Fibroblast of skin of left biceps (primary cell): ENCODE results near the gene SEPTIN8.

Experiments used
- DNase-seq, 2 experiments: peaks; one replicate each; pipeline ENCODE4 v3.0.0-alpha.2; 2013; ENCODE audit warnings: low read depth in 2 of 2

Gene SEPTIN8

DNA sequence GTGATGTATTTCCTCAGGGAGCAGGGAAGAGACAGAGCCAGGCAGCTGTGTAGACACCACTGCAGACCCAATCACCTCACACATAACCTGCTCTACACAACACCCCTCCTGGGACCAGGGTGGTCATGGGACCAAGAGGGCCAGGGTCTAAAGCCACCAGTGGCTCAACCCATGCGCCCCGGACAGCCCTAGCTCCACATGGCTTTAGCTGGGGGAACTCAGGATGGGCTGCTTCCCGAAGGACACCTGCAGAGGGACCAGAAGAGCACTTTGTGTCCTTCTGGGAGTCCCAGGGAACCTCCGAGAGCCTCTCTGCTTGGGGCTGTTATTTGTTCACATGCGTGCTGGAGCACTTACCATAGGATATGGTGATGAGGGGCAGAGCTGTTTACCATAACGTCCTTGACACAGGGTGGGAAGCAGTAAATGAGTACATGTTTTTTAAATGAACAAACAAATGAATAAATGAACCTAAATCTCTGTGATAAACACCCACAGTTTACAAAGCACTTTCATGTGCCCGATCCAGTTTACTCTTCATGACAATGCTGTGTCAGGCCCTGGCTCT is 12.3 kb downstream of the SEPTIN8 start:
- no peak for DNase-seq

DNA sequence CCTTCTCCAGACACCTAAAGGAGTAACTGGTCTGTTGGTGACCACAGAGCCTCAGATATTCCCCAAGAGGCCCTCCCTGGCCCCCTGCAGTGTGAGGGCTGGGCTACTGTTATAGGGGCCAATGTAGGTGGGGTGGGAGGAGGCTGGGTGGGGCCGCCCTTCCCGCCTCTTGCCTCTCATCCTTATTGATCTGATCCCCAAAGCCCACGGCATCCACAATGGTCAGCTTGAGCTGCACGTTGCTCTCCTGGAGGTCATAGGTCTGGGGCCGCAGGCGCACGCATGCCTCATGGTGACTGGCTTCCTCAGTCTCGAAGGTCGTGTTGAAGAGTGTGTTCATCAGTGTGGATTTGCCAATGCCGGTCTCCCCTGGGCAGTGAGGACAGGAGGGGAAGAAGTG is 13.0 kb downstream of the SEPTIN8 start:
- no peak for DNase-seq

DNA sequence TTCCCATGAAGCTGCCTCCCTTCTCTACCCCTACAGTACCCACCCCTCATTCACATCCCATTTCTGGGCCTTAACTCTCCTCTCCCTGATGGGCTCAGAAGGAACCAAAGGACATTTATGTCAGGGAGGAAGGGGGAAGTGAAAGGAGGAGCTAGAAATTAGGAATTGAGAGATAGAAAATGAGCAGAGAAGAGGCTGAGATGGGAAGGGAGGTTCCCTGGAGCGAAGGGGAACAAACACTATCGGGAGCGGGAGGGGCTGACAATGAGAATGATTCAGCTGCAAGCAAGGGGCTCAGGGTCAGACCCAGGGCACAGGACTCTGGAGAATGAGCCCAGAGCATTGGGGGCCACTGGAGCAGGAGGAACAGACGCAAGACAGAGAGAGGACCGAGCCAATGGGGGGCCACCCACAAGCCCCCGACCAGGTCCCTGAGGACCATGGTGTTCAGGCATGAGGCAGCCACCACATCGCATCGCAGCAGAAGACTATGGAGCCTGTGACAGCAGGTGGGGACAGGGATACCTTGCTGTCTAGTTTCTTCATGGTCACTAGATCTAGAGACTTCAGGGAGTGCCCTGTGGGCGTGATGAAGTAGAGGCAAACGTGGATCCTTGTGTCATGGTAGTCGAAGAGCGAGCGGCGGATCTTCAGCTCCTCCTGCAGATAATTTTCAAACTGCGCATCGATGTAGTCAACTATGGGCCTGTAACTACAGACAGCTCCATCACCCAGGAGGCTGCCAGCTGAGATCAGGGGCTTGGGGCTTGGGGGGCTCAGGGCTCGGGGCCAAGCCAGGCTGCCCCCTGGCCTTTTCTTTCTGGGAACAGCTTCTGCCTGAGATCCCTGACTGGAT is 13.6 kb downstream of the SEPTIN8 start:
- no peak for DNase-seq

DNA sequence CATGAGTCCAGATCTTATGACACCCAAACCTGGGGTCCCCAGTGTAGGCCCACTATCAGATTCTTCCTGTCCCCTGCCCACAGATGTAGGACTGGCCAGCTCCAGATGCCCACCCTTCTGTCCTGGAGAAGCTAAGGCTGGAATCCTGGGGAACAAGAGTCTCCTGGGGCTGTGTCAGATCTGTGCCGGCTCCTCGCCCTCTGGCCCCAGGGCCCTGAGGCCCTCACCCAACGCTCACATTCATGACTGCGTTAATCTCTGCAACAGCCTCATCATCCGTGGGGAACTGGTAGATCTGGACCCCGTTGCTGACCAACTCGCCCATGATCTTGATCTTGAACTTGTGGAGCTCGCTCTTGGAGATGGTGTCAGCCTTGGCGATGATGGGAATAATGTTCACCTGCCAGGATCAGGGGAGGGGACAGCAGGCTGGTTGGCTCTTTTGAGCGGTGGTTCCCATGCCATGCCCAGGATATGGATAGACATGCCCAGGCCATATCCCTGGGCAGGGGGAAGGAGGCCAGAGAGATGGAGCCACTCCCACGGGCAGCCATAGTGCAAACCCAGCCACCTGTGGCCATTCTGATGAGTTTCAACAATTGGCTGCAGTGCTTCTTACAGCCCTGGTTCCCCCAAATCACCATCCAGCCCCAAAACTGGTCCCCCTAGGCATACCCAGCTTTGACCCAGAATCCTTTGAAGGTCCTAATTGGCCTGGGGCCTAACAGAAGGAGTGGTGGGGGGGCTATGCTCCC is 14.6 kb downstream of the SEPTIN8 start:
- DNase-seq, result no peak

DNA sequence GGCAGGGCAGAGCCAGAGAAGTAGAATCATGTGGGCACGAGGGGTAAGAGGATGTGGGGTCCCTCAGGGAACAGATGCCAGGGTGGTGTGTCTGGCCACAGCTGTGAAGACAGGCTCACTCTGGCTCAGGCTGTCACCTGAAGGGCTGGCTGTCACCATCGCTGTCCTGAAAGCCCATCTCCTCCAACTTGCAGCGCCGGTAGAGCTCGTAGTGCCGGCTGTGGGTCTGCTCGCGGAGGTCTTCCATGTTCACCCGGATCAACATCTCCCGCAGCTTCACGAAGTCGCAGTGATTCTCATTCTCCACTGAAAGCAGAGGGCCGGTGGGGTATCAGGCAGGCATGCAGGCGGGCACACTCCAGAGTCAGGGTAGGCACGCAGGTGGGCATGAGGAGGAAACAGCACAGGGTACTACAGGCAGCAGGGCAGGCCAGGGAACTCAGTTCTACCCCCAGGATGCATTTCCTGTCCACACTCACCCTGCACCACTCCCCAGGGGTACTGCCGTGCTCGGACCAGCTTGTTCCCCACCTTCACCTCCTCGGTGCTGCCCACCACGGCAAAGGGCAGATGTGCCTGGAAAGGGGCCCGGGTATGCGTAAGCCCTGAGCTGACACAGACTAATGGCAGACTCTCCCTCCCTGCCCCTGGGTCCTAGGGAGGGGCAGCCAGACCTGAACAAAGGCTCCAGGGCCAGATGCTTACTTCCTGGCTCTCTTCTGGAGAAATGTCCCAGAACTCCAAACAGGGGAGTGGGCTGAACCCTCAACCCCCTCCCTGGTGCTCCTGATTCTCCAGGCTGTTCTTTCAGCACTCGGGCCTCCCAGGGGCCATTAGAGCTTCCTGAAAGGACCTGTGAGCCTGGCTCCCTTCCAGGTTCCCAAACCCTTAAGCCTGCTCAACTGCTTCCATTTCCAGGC is 15.5 kb downstream of the SEPTIN8 start:
- no peak for DNase-seq

DNA sequence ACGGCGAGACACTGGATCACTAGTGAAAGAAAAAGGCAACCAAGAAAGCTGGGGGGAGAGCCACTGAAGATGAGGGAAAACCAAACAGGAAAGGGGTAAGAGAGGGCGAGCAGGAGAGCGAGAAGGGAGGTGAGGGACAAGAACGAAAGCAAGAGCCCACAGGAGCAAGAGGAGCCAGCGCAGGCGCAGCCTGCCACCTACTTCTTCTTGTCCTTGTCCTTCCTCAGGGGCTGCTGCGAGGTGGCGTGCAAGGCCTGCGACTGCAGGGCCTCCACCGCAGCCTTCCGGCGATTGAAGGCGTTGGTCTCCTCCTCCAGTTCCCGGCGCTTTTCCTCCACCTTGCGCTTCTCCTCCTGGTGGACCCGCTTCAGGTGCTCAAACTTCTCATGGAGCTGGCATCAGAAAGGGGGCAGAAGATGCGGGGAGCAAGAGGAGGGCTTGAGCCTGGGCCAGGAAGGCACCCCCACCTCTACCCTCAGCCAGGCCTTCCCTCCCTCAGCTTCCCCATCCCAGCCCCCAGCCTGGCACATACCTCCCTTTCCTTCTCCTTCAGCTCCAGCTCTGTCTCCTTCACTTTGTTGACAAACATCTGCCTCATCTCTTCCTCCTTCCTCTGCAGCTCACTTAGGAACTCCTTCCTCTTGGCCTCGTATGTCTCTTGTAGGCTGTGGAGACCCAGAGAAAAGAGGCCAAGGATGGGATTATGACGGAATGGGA is 16.3 kb downstream of the SEPTIN8 start:
- DNase-seq, result no peak

DNA sequence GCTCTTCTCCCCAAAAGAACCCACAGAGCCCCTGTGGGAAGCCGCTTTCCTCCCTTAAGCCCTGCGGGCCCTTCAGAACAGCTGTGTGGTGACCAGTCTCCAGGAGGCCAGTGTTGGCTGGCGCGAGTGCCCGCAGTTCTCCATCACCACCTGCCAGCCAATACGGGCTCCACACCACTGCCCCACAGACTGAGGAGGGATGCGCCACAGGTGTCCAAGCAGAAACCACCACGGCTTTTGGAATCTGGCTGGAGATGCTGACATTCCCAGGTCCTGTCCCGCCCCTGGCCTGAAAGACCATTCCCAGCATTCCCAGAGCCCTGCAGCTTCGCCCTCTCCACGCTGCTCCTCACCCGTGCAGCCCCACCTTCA is 17.0 kb downstream of the SEPTIN8 start:
- no peak for DNase-seq

DNA sequence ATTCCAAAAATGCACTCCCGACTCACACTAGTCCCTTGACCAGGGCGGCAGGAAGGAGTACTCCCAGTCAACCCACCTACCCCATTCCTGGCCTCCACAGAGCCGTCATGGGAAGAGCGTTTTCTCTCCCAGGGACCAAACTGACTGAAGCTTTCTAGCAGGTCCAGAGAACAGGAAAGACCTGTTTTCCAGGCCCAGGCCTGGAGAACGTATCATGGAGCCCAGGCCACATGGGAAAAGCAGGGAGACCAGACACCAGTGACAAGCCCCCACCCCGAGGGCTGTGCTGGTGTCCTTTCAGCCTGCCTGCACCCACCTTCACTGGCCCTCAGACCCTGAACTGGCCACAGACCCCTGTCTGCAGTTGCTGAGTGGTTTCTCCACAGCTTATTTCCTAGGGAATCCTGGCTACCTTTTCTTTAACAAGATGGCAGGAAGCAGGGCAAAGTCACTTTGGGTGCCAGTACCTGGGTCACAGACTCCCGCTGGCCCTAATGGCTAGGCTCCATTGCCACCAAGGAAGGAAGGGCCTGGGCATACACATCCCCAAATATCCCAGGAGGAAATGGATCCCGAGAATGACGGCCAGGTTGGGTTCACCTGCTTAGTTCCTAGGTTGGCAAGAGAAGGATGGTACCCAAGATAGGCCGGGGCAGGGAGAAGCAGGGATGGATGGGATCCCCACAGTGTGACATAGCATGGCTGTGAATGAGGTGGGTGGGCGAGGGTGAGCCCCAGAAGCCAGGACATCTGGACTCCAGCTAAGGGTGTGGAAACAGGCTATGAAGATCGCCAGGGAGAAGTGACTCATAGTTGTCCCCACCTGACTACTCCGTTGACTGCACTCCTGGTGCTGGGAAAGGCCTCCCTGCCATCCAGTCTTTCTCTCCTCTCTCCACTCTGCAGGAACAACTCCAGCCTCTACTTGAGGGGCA is 17.7 kb downstream of the SEPTIN8 start:
- no peak for DNase-seq

DNA sequence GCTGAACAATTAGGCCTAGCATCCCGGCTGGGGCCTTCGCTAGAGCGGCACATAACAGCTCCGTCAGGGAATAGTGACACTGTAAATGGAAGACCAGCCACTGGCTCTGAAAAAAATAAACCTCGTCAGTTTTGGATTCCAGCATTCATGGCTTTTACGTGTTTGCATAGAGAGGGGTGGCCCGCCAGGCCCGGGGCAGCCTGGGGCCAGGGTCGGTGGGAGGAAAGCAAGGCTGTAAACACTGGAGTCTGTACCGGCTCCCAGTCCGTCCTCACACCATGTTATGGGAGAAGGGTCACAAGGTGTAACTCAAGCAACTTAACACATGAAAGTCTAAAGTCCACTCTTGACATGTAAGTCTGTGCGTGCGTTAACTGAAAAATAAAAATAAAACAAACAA is 18.6 kb downstream of the SEPTIN8 start:
- no peak for DNase-seq

DNA sequence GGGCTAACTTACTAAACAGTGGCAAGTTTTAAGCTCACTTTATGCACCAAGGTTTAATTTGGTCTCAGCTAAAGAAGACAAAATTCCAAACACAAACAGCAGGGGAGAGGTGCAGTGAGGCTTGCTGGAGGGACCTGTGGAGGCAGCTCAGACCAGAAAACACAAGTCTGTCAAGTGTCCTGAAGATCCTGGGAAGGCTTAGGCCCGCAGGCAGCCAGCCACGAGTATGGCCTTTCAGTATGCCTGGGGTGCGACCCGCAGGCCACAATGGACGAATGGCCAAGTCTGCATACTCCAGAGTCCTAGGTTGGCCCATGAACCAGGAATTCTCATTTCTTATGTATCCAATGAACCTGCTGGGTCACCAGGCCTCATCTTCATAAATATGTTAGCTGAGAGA is 20.5 kb downstream of the SEPTIN8 start:
- DNase-seq, result no peak

DNA sequence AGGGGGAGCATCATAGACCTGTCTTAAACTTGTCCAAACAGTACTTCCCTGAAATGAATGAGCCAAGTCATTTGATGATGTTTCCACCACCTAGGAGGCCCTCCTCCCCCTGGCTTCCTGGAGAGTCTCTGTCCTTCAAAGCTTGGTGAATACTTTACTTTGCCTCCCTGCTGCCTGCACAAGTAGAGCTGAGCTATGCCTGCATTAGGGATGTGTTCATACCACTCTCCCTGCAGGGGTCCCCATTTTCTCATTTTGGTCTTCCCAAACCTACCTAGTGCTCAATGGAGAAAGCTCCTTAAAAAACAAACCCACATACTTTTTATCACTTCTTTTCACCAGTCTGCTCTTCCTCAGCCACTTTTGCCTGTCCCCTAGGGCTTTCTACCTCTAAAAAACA is 22.1 kb downstream of the SEPTIN8 start:
- DNase-seq, result no peak

DNA sequence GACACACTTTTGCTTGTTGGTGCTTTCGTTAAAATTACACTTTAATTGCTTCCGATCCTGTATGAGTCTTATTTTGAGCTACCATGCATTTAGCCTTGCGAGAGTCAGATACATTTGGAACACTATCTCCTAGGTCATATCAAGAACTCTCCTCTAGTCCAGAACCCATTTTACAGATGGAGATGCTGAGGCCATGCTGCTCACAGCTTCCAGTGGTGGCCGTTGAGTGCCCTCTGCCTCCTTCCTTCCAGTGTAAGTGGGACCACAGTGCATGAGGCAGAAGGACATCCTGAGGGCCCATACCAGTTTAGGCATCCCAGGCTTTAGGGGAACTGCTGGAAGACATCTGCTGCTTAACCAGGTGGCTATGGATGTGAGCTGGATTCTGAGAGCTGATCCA is 22.9 kb downstream of the SEPTIN8 start:
- no peak for DNase-seq

DNA sequence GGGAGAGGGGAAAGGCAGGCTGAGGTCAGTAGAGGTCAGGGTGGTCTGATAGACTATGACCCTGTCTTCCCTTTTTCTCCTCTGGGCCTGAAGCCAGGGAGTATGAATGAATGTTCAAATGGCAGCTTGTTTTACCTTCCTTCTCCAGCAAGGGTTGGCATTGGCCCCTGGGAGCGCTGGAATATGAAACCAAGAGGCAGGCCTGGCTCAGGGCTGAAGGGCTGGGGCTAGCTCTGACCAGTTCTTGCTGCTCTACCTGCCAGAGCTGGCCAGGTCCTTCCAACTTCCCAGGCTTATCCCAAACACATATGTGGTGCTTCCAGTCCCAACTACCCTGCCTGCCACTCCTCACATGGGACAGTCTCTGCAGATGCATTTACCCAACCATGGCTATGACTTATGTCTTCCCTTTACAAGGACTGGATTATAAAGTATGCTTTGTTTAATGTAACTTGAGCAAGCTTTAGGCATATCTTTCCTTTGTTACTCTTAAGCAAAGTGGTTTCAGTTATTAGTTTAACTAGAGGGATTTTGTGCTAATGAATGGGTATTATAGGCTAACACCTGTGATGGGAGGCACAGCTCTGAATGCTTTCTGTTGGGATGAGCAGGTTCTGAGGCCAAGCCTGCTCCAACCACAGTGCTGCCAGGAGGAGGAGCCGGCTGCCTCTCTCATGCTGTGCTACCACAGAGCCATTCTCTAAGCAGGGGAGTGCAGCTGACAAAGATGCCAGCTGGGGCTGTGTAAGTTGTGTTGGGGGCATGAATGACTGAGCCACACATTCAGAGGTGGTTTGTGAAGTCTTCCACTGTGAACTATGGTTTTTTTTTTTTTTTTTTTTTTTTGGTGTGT is 23.7 kb downstream of the SEPTIN8 start:
- no peak for DNase-seq

DNA sequence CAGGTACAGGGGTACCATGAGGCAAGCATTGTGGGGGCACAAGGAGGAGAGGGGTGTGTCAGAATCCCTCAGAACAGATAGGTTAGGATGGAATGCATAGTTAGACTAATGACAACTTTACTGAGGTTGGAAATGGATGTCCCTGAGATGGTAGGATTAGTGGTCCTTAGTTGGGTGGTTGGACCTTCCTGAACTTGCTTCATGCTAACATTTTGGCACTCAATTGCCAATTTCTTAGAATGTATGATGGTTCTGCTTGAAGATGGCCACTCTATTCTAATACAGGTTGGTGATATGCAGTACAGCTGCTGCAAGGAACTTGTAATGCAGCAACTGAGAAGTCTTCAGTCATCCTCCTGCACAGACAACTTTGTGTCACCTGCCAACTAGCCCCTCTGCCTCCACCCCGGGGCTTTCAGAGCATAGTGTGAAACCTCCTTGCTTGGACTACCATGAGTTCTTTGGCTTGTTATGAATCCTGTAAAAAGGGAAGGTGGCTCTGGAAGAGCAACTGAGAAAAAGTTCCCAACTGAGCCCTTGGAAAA is 24.4 kb downstream of the SEPTIN8 start:
- no peak for DNase-seq

DNA sequence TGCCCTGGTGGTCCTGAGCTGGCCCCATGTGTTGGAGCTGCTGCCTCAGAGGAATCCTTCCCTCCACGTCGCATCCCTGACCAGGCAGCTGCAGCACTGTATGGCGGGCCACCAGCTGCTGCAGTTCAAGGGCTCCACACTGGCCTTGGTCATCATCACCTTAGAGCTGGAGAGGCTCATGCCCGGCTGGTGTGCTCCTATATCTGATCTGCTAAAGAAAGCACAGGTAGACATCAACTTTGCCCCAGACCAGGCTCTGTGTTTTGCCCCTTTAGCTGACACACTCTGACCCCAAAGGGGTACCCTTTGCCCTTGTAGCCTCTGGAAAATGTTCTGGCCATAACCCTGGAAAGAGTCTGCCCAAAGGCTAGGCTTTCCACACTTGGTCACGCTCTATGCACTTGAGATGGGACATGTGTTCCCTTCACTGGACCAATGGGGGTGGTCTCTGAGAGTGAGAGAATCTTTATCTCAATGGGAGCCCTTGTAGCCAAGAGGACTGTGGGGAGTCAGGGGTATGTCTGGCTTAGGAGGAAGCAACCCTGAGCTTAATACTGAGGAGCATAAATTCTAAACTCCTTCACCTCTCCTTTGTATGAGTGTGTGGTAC is 25.0 kb downstream of the SEPTIN8 start:
- DNase-seq, result no peak

DNA sequence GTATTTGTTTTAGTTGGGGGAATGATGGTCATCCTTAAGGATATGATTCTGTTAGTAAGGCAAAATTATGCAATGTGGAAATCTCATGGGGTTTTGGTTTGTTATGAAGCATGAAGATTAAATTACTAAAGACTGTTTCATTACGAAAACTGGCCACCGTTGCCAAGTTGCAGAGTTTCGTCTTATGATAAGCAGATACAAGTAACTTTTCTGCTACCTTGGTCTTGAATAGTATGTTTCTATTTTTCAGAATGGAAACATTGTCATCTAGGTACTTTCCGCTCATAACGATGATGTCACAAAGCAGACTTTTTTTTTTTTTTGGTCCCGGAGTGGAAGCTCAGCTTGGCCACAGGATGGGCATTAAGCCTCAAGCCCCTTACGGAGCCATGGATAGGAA is 25.6 kb downstream of the SEPTIN8 start:
- DNase-seq, result peak; percentile 71 to 76

DNA sequence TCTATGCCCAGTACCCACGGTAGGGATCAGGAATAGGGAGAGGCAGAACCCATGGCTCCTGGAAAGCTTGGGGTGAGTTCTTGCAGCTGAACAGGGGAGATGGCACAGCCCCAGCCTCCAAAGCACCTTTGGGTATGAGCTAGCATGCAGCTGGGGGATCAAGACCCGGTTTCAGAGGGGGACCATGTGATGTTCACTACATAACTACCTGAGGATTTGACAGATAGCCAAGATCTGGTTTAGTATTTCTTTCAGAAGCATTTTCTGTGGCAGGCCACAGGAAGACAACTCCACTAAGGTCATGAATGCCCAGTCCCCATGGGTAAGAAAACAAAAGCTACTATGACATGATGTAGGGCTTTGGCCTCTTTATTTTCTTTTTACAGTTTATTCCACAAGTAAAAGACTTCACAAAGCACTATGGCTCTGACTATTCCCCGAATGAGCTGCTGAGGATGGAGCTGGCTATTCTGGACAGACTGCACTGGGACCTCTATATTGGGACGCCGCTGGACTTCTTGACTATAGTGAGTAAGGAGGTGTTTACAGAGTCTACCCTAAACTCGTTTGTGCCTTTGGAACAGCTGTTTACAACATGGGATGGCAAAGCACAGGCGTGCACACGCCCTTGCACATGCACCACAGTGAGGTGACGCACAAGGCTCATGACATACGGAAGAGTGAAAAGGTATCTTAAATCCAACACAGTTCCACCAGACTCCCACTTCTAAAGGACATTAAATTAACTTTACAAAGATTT is 26.4 kb downstream of the SEPTIN8 start:
- DNase-seq, result no peak

DNA sequence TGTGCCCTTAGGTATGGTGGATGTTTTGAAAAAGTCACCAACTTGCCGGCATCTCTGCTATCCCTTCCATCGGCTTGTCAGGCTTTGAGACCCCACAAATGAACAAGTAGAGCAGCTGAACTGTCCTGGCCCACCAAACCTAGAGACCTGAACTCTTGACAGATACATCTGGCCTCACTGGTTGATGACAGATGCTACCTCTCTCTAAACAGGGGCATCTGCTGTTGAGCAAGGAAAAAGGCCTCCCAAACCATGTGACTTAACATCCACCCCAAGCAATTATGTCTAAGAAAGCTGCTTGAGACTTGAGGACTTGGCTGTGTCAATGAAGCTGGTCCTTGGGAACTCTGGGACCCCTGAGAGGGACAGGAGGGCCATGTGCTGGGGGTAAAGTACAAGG is 27.5 kb downstream of the SEPTIN8 start:
- no peak for DNase-seq
